Ovary (tissue), 9 donors: ENCODE results near the gene ST3GAL3. TPM values are rescaled to one million over a fixed set of nuclear protein-coding genes. Genes with fewer than 3 reads are reported as not detected.

ENCODE experiments used
- DNase-seq, 5 donors: peaks; one replicate each; pipeline ENCODE4 v3.0.0-alpha.2; 2019 to 2020
- H3K27ac ChIP-seq, 2 donors: fragments of 200-600 bp; one replicate each; pipeline versions ENCODE4 v1.5.1 to v1.8.0; 2019 to 2022
- H3K27me3 ChIP-seq: fragments of 200-600 bp; one replicate; pipeline ENCODE4 v1.8.0; 2022
- H3K36me3 ChIP-seq: fragments of 200-600 bp; sonication (generic); one replicate; pipeline ENCODE4 v1.5.1; 2019
- H3K4me1 ChIP-seq: one replicate; pipeline ENCODE4 v1.8.1; 2013; ENCODE audit warnings: mild to moderate bottlenecking, moderate library complexity; ENCODE audit not compliant: insufficient read depth
- H3K4me3 ChIP-seq: fragments of 200-600 bp; sonication (generic); one replicate; pipeline ENCODE4 v1.5.1; 2017
- H3K9me3 ChIP-seq, 2 donors: fragments of 200-600 bp in 1 of 2; sonication (generic) in 1 of 2; one replicate each; pipeline versions ENCODE4 v1.5.1 to v1.8.1; 2013 to 2019; ENCODE audit warnings: mild to moderate bottlenecking in 1 of 2, moderate library complexity in 1 of 2
- CTCF ChIP-seq, 3 donors: fragments of 450-650 bp in 2 of 3; fragments of 200-600 bp in 1 of 3; IDR thresholded peaks; one replicate each; pipeline versions ENCODE4 v1.5.1 to v1.8.0; 2016 to 2022; ENCODE audit warnings: antibody characterized with exemption in 3 of 3, mild to moderate bottlenecking in 1 of 3
- EP300 ChIP-seq: sonication (generic); formaldehyde crosslinking; IDR thresholded peaks from one replicate; pipeline ENCODE4 v1.6.1; 2017; ENCODE audit warnings: antibody characterized with exemption
- POLR2A ChIP-seq: fragments of 450-650 bp; IDR thresholded peaks from one replicate; pipeline ENCODE4 v1.6.1; 2017; ENCODE audit warnings: antibody characterized with exemption, mild to moderate bottlenecking, moderate library complexity
- WGBS, 3 donors: extraction: QIAGEN DNeasy Blood & Tissue Kit in 1 of 3; methylation state at CpG; one replicate each; pipeline versions ENCODE4 v1.1.5 to v1.1.7; 2013 to 2017; 5-methylcytosine and 5-hydroxymethylcytosine counted together
- intact Hi-C, 4 donors: fragments of 100-400 bp; cut with DNase I; formaldehyde crosslinking; loops; one replicate each; pipeline versions ENCODE4 v1.11.0 to v1.15.1; 2022 to 2023
- polyA plus RNA-seq, 2 donors: library from polyadenylated mRNA; stranded (reverse); fragments of 200-250 nt in 1 of 2; fragments of 350-450 nt in 1 of 2; fragmentation: Illumina TruSeq in 1 of 2; extraction: RNeasy Lipid Tissue Mini Kit (QIAGEN cat#74804) in 1 of 2; gene quantifications; one replicate each; pipeline ENCODE4 v1.2.3, GENCODE V29; 2013 to 2014
- total RNA-seq, 7 donors: library from RNA; depleted of rRNA in 2 of 7; stranded (reverse); fragments of >200 nt in 2 of 7; fragmentation: NEBNext Ultra II Directional in 3 of 7; extraction: Animal tissue kit (Norgen Biotek cat#: 25700) in 3 of 7; gene quantifications; one replicate each; pipeline versions ENCODE4 v1.1.0 to v1.2.4, GENCODE V29; 2016 to 2023
- donor health status: DM: no; HTN: no; CAD: no; lungs with moderate emphysema.
- donor health status: DM: no; HTN: no; CAD: no.
- donor health status: Bipolar disorder and iron deficiency.
- donor health status: DM: yes; HTN: yes; CAD: no.
- donor health status: DM: no; HTN: no; CAD: no.
- donor health status: DM: yes; HTN: yes; CAD: no.

Gene ST3GAL3
- total and polyA plus RNA-seq, 9 donors, result 11.4 to 43.3 (median 27.1) TPM

DNA sequence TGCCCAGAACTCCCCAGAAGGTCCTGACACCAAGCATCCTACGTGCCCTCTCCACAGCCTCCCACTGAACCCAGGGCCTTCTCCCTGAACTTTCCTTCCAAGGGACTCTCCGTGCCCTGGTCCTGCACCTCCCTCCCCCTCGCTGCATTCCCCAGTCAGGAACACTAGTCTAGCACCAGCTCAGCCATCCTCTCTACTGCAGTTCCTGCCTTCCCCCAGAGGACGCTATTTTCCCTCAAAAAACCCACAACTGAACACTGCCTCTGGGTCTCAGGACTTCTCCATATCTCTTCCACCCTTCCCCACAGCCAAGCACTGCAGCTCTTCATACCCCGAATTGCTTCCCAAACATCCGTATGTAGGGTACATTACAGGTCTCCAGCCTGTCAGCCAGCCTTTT, 213.7 kb downstream of the ST3GAL3 start:
- no peak for DNase-seq
- H3K4me3 ChIP-seq, result no peak overlapping the region
- WGBS, 3 donors, result 88 to 92% (median 91%) methylated on average over 6 of the region's 6 CpGs
- TF ChIP-seq EP300, result no peak
- no peak for TF ChIP-seq POLR2A
- TF ChIP-seq CTCF (IDR thresholded peaks at IDR 0.05), result no peak
- intact Hi-C loops, result no loop called here
- H3K27ac ChIP-seq, result no peak overlapping the region
- no peaks in the 10 kb centered on the region for H3K9me3 ChIP-seq
- no peaks in the 10 kb centered on the region for H3K4me1 ChIP-seq
- H3K36me3 ChIP-seq, result no peaks in the 10 kb centered on the region
- H3K27me3 ChIP-seq, result no peaks in the 10 kb centered on the region

GRCh38 chr1:43924516-43924915, 217.2 kb downstream of the ST3GAL3 start:
- 84 to 99% (median 86%) methylated on average over 4 of the region's 4 CpGs for WGBS, 3 donors
- H3K4me1 ChIP-seq, result no peaks in the 10 kb centered on the region
- H3K27me3 ChIP-seq, result no peaks in the 10 kb centered on the region
- intact Hi-C loops, result no loop called here
- no peaks in the 10 kb centered on the region for H3K36me3 ChIP-seq
- H3K27ac ChIP-seq, result no peak overlapping the region
- no peaks in the 10 kb centered on the region for H3K9me3 ChIP-seq
- no peak for DNase-seq
- no peak for TF ChIP-seq POLR2A
- TF ChIP-seq CTCF (IDR thresholded peaks at IDR 0.05), result no peak
- TF ChIP-seq EP300, result no peak
- H3K4me3 ChIP-seq, result no peak overlapping the region

GRCh38 chr1:43925846-43926245, 218.5 kb downstream of the ST3GAL3 start:
- no peaks in the 10 kb centered on the region for H3K36me3 ChIP-seq
- intact Hi-C loops, result no loop called here
- DNase-seq, result no peak
- TF ChIP-seq EP300 (no peak), CTCF (IDR thresholded peaks at IDR 0.05) (no peak), POLR2A (no peak)
- H3K27me3 ChIP-seq, result no peaks in the 10 kb centered on the region
- no peaks in the 10 kb centered on the region for H3K4me1 ChIP-seq
- no peak overlapping the region for H3K4me3 ChIP-seq
- H3K9me3 ChIP-seq, result no peaks in the 10 kb centered on the region
- H3K27ac ChIP-seq, result no peak overlapping the region
- 94 to 95% (median 95%) methylated on average over 9 of the region's 9 CpGs for WGBS, 3 donors

GRCh38 chr1:43930168-43930948, 223.0 kb downstream of the ST3GAL3 start:
- DNase-seq, result no peak
- Histone ChIP-seq H3K4me1 (peaks cover 4% of the 10 kb centered on the region), H3K27ac (no peak overlapping the region), H3K27me3 (no peaks in the 10 kb centered on the region), H3K4me3 (no peak overlapping the region), H3K36me3 (no peaks in the 10 kb centered on the region), H3K9me3 (no peaks in the 10 kb centered on the region)
- intact Hi-C loops, result loop anchor here (5.0 to 10.0 kb wide), 4 partner anchors 163 to 706 kb away; partner anchors contain the start of gene PTPRF (in 1 of the 4)
- WGBS, 3 donors, result 93 to 97% (median 96%) methylated on average over 10 of the region's 10 CpGs
- no peak for TF ChIP-seq EP300
- TF ChIP-seq POLR2A, result no peak
- TF ChIP-seq CTCF (IDR thresholded peaks at IDR 0.05), result no peak
